K562 (cell line): Measurements from ENCODE around the gene COPA. TPM values are rescaled to one million over a fixed set of nuclear protein-coding genes. Genes with fewer than 3 reads are reported as not detected.

Experiments used
- ATAC-seq: fragments of 200-7000 bp; cut with Tn5 transposase; 3 replicates; pipeline ENCODE4 v1.9.1; 2020; ENCODE audit warnings: moderate library complexity
- BruUV-seq: library from RNA; stranded (reverse); fragments of 400-500 nt; replicated peaks from 2 replicates; lab custom pipeline; 2021; lab: Mats Ljungman, UMichigan
- CTCF ChIA-PET: fragments of 300-600 bp; formaldehyde crosslinking; extraction: SDS; loops from one replicate; lab custom pipeline; 2021; ENCODE audit warnings: low intra/inter-chr PET ratio; lab: Yijun Ruan, JAX
- POLR2A ChIA-PET: fragments of 300-600, 350-650 bp; sonication (Branson Sonifier 250); formaldehyde crosslinking; extraction: SDS; loops from one replicate; lab custom pipeline; 2021; ENCODE audit warnings: antibody characterized with exemption, inconsistent platforms; lab: Yijun Ruan, JAX
- DNase-seq, 4 experiments: peaks; one replicate each; pipeline versions ENCODE4 v3.0.0 to v3.0.0-alpha.2; 2011 to 2018; ENCODE audit warnings: low spot score in 3 of 4, mixed read lengths in 3 of 4; ENCODE audit errors: extremely low read depth in 1 of 4
- FAIRE-seq: peaks from 2 replicates; lab custom pipeline; 2011; peaks lifted over from hg19 to GRCh38; lab: Jason Lieb, UNC
- H2AFZ ChIP-seq: 2 replicates; pipeline ENCODE4 v1.6.0; 2011; ENCODE audit warnings: low read depth, low read length, control low read depth, inconsistent platforms
- H3K27ac ChIP-seq: fragments of 200-600 bp; 3 replicates; pipeline ENCODE4 v1.8.0; 2011; ENCODE audit warnings: low read depth, mild to moderate bottlenecking, control low read depth, inconsistent platforms, low read length, moderate library complexity, mixed read lengths; ENCODE audit errors: extremely low read depth
- H3K27me3 ChIP-seq, 2 experiments: fragments of 300-600 bp in 1 of 2; 2 replicates in 1 of 2; 3 replicates in 1 of 2; pipeline versions ENCODE4 v1.6.0 to v1.8.0; 2011; ENCODE audit warnings: inconsistent platforms in 2 of 2, low read length in 2 of 2, mild to moderate bottlenecking in 1 of 2, mixed read lengths in 1 of 2, moderate library complexity in 1 of 2; ENCODE audit not compliant: control insufficient read depth in 2 of 2, insufficient read depth in 2 of 2
- H3K36me3 ChIP-seq: fragments of 300-600 bp; 3 replicates; pipeline ENCODE4 v1.8.0; 2011; ENCODE audit warnings: mild to moderate bottlenecking, low read length, inconsistent platforms; ENCODE audit not compliant: control insufficient read depth, insufficient read depth
- H3K4me1 ChIP-seq, 2 experiments: fragments of 200-600 bp in 1 of 2; replicated peaks in 1 of 2; 2 replicates in 1 of 2; 3 replicates in 1 of 2; pipeline versions ENCODE4 v1.5.1 to v1.8.0; 2011; ENCODE audit warnings: inconsistent platforms in 2 of 2, low read length in 2 of 2, mild to moderate bottlenecking in 1 of 2, mixed read lengths in 1 of 2, moderate library complexity in 1 of 2; ENCODE audit not compliant: control insufficient read depth in 2 of 2, insufficient read depth in 2 of 2
- H3K4me2 ChIP-seq: 2 replicates; pipeline ENCODE4 v1.6.1; 2011; ENCODE audit warnings: low read length, control low read depth, inconsistent platforms, mixed read lengths; ENCODE audit not compliant: insufficient read depth
- H3K4me3 ChIP-seq: fragments of 200-600 bp; sonication (generic), shearing (Covaris generic); 2 replicates; pipeline ENCODE4 v1.5.1; 2016; ENCODE audit warnings: control low read depth, inconsistent platforms
- H3K79me2 ChIP-seq: fragments of 200-600 bp; 3 replicates; pipeline ENCODE4 v1.8.0; 2011; ENCODE audit warnings: low read length, inconsistent platforms; ENCODE audit not compliant: control insufficient read depth, insufficient read depth
- H3K9ac ChIP-seq, 2 experiments: 2 replicates each; pipeline versions ENCODE4 v1.6.0 to v1.6.1; 2011; ENCODE audit warnings: low read depth in 2 of 2, low read length in 2 of 2, control low read depth in 1 of 2, inconsistent platforms in 1 of 2, mild to moderate bottlenecking in 1 of 2, mixed read lengths in 1 of 2; ENCODE audit not compliant: insufficient read depth in 1 of 2
- H3K9me1 ChIP-seq: one replicate; pipeline ENCODE4 v1.6.0; 2011; ENCODE audit warnings: inconsistent platforms, mild to moderate bottlenecking, low read length, moderate library complexity; ENCODE audit not compliant: control insufficient read depth, insufficient read depth
- H3K9me3 ChIP-seq: replicated peaks from 2 replicates; pipeline ENCODE4 v1.5.1; 2011; ENCODE audit warnings: low read depth, low read length, inconsistent platforms; ENCODE audit not compliant: control insufficient read depth, insufficient read depth
- H4K20me1 ChIP-seq: replicated peaks from 2 replicates; pipeline ENCODE4 v1.6.1; 2011; ENCODE audit warnings: low read length, inconsistent platforms, mixed read lengths; ENCODE audit not compliant: control insufficient read depth, insufficient read depth
- BACH1 ChIP-seq: fragments of 200-800 bp; sonication (Bioruptor generic); IDR thresholded peaks from 2 replicates; pipeline ENCODE4 v1.6.1; 2016; ENCODE audit warnings: missing genetic modification characterization, missing compliant biosample characterization
- EP300 ChIP-seq: IDR thresholded peaks from 2 replicates; pipeline ENCODE4 v1.6.1; 2012; ENCODE audit warnings: low read length, improper control_type of control experiment
- FOS ChIP-seq: IDR thresholded peaks from 3 replicates; pipeline ENCODE4 v1.6.1; 2011; ENCODE audit not compliant: insufficient read length; ENCODE audit errors: extremely low read depth
- HCFC1 ChIP-seq: IDR thresholded peaks from 2 replicates; pipeline ENCODE4 v1.6.1; 2012; ENCODE audit warnings: low read depth, low read length, improper control_type of control experiment
- MEF2D ChIP-seq: conservative IDR thresholded peaks from 2 replicates; pipeline ENCODE4 v1.6.1; 2016; ENCODE audit warnings: low read depth, missing genetic modification characterization, missing compliant biosample characterization
- NELFE ChIP-seq: IDR thresholded peaks from 2 replicates; pipeline ENCODE4 v1.6.1; 2011; ENCODE audit warnings: mild to moderate bottlenecking; ENCODE audit not compliant: insufficient read depth, insufficient read length
- TCF7 ChIP-seq: sonication (generic); IDR thresholded peaks from 2 replicates; pipeline ENCODE4 v1.6.1; 2016; ENCODE audit warnings: antibody characterized with exemption, borderline replicate concordance
- ZEB2 ChIP-seq: fragments of 450-650 bp; IDR thresholded peaks from 2 replicates; pipeline ENCODE4 v1.6.1; 2016
- ZNF146 ChIP-seq: IDR thresholded peaks from one replicate; pipeline ENCODE4 v1.6.1; 2018; ENCODE audit warnings: missing compliant biosample characterization; ENCODE audit not compliant: unreplicated experiment
- WGBS: fragments of 100-300 bp; shearing (Covaris generic); methylation state at CpG from one replicate; pipeline ENCODE4 v1.1.6; 2016; ENCODE audit warnings: low coverage, mixed read lengths; ENCODE audit not compliant: insufficient coverage; ENCODE audit errors: missing lambda C conversion rate; 5-methylcytosine and 5-hydroxymethylcytosine counted together
- in situ Hi-C: fragments of 300-500 bp; cut with MboI; formaldehyde crosslinking; loops from 4 replicates; pipeline ENCODE4 v1.15.0; 2018; ENCODE audit warnings: inconsistent platforms, mixed read lengths
- intact Hi-C: fragments of 100-400 bp; cut with micrococcal nuclease; formaldehyde crosslinking; loops from 2 replicates; pipeline ENCODE4 v1.14.2; 2022
- polyA plus RNA-seq, 8 experiments: library from polyadenylated mRNA; depleted of rRNA in 4 of 8; stranded (reverse) in 5 of 8; unstranded in 3 of 8; fragments of >200 nt; fragmentation: Nextera tagmentation in 2 of 8; fragmentation: Illumina TruSeq in 1 of 8; extraction: Ambion mirVana in 2 of 8; extraction: Trizol in 1 of 8; gene quantifications; 2 replicates each; pipeline versions ENCODE4 v1.2.1 to v1.2.3, GENCODE V29; 2011 to 2014; ENCODE audit warnings: inconsistent platforms in 1 of 8, missing spikeins in 1 of 8
- total RNA-seq, 7 experiments: library from RNA; depleted of rRNA in 6 of 7; stranded (reverse); fragments of >200 nt in 6 of 7; fragmentation: Illumina TruSeq in 2 of 7; extraction: Trizol in 2 of 7; gene quantifications; 2 replicates each; pipeline versions ENCODE4 v1.2.1 to v1.2.3, GENCODE V29; 2011 to 2021; ENCODE audit warnings: low replicate concordance in 1 of 7
- TF ChIP-seq, protein P1 (sequence below), 2 experiments: fragments of 450-650 bp; IDR thresholded peaks; 2 replicates each; pipeline ENCODE4 v1.6.1; 2016; ENCODE audit warnings: mild to moderate bottlenecking in 2 of 2, borderline replicate concordance in 1 of 2, low read depth in 1 of 2, moderate library complexity in 1 of 2
- TF ChIP-seq, protein P2 (sequence below): sonication (generic); formaldehyde crosslinking; IDR thresholded peaks from 2 replicates; pipeline ENCODE4 v1.8.0; 2023; ENCODE audit warnings: mild to moderate bottlenecking, missing genetic modification reagents
- TF ChIP-seq, protein P3 (sequence below): fragments of 450-650 bp; conservative IDR thresholded peaks from 2 replicates; pipeline ENCODE4 v1.6.1; 2016; ENCODE audit warnings: missing genetic modification characterization, low read depth, mild to moderate bottlenecking, missing compliant biosample characterization, moderate library complexity

Gene COPA
- total and polyA plus RNA-seq, 9 of the 15 experiments (the other 6 are each of a cell fraction or from before 2014, with no cell fraction given) = 49.8 to 222 (median 110) TPM

DNA sequence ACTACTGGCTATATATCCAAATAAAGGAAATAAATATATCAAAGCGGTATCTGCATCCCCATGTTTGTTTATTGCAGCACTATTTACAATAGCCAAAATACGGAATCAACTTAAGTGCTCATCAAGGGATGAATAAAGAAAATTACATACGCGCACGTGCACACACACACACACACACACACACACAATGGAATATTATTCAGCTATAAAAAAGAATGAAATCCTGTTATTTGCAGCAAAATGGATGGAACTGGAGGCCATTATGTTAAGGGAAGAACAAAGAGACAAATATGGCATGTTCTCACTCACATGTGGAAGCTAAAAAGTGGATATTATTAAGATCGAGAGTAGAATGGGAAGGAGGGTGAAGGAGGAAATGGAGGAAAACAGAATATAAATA, 20.2 kb downstream of the COPA start:
- DNase-seq (no peak), ATAC-seq (no peak), FAIRE-seq (no peak)
- Histone ChIP-seq H3K4me3 (no peak overlapping the region), H3K36me3 (peaks cover 81% of the 10 kb centered on the region), H3K9ac (no peak overlapping the region), H3K9me3 (no peaks in the 10 kb centered on the region), H3K4me1 (no peaks in the 10 kb centered on the region; a peak in 1 of 5 replicates), H3K27ac (no peak overlapping the region), H3K4me2 (no peak overlapping the region), H3K79me2 (peaks cover 21% of the 10 kb centered on the region; the same call in 2 of the 3 replicates), H3K9me1 (no peaks in the 10 kb centered on the region), H2AFZ (no peak overlapping the region), H4K20me1 (no peaks in the 10 kb centered on the region), H3K27me3 (no peaks in the 10 kb centered on the region)
- intact Hi-C loops = no loop called here
- ChIA-PET CTCF (no interaction called here), POLR2A (no interaction called here)
- 98% methylated on average over 6 of the region's 6 CpGs for WGBS
- in situ Hi-C loops = no loop called here
- no TSS peak for BruUV-seq
- TF ChIP-seq BACH1 (tag) = no peak
- no peak for TF ChIP-seq HCFC1
- no peak for TF ChIP-seq NELFE
- no peak for TF ChIP-seq TCF7
- no peak for TF ChIP-seq FOS
- TF ChIP-seq, protein P1, sequence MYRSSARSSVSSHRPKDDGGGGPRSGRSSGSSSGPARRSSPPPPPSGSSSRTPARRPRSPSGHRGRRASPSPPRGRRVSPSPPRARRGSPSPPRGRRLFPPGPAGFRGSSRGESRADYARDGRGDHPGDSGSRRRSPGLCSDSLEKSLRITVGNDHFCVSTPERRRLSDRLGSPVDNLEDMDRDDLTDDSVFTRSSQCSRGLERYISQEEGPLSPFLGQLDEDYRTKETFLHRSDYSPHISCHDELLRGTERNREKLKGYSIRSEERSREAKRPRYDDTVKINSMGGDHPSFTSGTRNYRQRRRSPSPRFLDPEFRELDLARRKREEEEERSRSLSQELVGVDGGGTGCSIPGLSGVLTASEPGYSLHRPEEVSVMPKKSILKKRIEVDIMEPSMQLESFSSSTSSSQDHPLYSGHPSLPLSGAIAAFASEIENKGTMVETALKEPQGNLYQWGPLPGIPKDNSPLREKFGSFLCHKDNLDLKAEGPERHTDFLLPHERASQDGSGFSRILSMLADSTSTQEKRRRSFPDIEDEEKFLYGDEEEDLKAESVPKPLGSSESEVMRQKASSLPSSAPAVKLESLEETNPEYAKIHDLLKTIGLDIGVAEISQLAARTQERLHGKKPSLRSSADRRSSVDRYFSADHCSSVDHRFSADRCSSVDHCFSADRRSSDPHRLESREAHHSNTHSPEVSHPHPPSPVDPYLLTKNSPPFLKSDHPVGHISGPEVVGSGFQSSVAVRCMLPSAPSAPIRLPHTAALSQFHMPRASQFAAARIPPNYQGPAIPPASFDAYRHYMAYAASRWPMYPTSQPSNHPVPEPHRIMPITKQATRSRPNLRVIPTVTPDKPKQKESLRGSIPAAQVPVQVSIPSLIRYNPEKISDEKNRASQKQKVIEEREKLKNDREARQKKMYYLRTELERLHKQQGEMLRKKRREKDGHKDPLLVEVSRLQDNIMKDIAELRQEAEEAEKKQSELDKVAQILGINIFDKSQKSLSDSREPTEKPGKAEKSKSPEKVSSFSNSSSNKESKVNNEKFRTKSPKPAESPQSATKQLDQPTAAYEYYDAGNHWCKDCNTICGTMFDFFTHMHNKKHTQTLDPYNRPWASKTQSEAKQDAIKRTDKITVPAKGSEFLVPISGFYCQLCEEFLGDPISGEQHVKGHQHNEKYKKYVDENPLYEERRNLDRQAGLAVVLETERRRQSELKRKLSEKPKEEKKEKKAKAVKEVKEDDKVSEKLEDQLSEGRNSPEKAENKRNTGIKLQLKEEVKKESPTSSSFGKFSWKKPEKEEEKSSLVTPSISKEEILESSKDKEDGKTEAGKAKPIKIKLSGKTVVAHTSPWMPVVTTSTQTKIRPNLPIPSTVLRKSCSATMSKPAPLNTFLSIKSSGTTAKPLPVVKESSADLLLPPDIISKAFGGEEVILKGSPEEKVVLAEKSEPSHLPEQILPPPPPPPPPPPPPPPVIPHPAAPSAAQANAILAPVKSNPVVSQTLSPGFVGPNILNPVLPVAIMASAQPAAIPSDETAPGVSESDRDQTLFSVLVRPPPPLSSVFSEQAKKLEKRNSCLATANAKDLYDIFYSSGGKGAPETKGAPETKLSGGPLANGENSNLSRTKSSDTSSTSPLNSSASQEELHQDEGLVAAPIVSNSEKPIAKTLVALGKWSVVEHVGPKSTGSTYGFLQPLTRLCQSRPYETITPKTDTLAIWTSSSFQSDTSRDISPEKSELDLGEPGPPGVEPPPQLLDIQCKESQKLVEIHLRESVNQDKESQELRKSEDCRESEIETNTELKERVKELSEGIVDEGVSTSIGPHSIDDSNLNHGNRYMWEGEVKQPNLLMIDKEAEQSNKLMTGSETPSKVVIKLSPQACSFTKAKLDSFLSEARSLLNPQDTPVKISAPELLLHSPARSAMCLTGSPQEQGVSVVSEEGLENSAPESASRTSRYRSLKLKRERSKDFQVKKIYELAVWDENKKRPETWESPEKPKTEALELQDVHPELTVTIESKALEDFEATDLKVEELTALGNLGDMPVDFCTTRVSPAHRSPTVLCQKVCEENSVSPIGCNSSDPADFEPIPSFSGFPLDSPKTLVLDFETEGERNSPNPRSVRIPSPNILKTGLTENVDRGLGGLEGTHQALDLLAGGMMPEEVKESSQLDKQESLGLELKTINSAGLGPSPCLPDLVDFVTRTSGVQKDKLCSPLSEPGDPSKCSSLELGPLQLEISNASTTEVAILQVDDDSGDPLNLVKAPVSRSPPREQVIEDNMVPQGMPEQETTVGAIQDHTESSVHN (IDR thresholded peaks at IDR 0.05; ENCODE audit: borderline replicate concordance in 1 of 2, low read depth in 1 of 2) = no peak
- TF ChIP-seq EP300 = no peak
- TF ChIP-seq MEF2D (tag) = no peak
- TF ChIP-seq ZEB2 = no peak
- no peak for TF ChIP-seq ZNF146
- TF ChIP-seq, protein P2, sequence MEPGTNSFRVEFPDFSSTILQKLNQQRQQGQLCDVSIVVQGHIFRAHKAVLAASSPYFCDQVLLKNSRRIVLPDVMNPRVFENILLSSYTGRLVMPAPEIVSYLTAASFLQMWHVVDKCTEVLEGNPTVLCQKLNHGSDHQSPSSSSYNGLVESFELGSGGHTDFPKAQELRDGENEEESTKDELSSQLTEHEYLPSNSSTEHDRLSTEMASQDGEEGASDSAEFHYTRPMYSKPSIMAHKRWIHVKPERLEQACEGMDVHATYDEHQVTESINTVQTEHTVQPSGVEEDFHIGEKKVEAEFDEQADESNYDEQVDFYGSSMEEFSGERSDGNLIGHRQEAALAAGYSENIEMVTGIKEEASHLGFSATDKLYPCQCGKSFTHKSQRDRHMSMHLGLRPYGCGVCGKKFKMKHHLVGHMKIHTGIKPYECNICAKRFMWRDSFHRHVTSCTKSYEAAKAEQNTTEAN (CRISPR knock-in tag) = no peak
- TF ChIP-seq, protein P3, sequence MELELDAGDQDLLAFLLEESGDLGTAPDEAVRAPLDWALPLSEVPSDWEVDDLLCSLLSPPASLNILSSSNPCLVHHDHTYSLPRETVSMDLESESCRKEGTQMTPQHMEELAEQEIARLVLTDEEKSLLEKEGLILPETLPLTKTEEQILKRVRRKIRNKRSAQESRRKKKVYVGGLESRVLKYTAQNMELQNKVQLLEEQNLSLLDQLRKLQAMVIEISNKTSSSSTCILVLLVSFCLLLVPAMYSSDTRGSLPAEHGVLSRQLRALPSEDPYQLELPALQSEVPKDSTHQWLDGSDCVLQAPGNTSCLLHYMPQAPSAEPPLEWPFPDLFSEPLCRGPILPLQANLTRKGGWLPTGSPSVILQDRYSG (tag) = no peak
